GM19099 (cell line): ENCODE measurements around the gene BRD4.

Experiments
- POLR2A ChIP-seq: IDR thresholded peaks from 3 replicates; pipeline ENCODE4 v1.6.1; 2011; ENCODE audit warnings: low read depth; ENCODE audit not compliant: insufficient read length; ENCODE audit errors: extremely low read depth

Gene BRD4

GRCh38 chr19:15222738-15223648, 109.3 kb downstream of the BRD4 start:
- no peak for TF ChIP-seq POLR2A

GRCh38 chr19:15220833-15221232, 111.5 kb downstream of the BRD4 start:
- no peak for TF ChIP-seq POLR2A

GRCh38 chr19:15218501-15218900, 113.8 kb downstream of the BRD4 start:
- TF ChIP-seq POLR2A = no peak

GRCh38 chr19:15216363-15216762, 116.0 kb downstream of the BRD4 start:
- TF ChIP-seq POLR2A = no peak

GRCh38 chr19:15213715-15214381, 118.5 kb downstream of the BRD4 start:
- no peak for TF ChIP-seq POLR2A

- TF ChIP-seq POLR2A = no peak
These were observed 119.6 kb downstream of the BRD4 start for GRCh38 chr19:15212711-15213110.

- no peak for TF ChIP-seq POLR2A
These were observed 122.0 kb downstream of the BRD4 start for GRCh38 chr19:15210323-15210781.

GRCh38 chr19:15201374-15202023, 130.8 kb downstream of the BRD4 start:
- TF ChIP-seq POLR2A = no peak

- no peak for TF ChIP-seq POLR2A
These were observed 131.6 kb downstream of the BRD4 start, which contains the start of gene NOTCH3 for GRCh38 chr19:15200553-15201364. Gene NOTCH3, minus strand, starts transcription at chr19:15200995. Its CDS starts 90 bp downstream, at chr19:15200905.

GRCh38 chr19:15199661-15200552, 132.4 kb downstream of the BRD4 start:
- no peak for TF ChIP-seq POLR2A

- TF ChIP-seq POLR2A = no peak
These were observed 133.2 kb downstream of the BRD4 start for GRCh38 chr19:15198951-15199660.

GRCh38 chr19:15197942-15198341, 134.4 kb downstream of the BRD4 start:
- TF ChIP-seq POLR2A = no peak
